ENCODE results near the gene CERK.

Gene CERK

GRCh38 chr22:46738647-46739093 lies 618 bp upstream of the CERK start:
- Histone ChIP-seq H3K4me3 (ENCODE audit: control insufficient read depth in 1 of 7, extremely low read depth in 1 of 7, insufficient read depth in 4 of 7, low read depth in 2 of 7, low read length in 6 of 7) (peak overlapping the region; percentile 35 to 90 (median 77)), H3K36me3 (ENCODE audit: control insufficient read depth in 4 of 4, insufficient read depth in 4 of 4, low read length in 3 of 4) (peaks cover 0 to 3% (median 0%) of the 10 kb centered on the region in 4 experiments), H3K27me3 (replicated peaks in 2 of 5; ENCODE audit: control insufficient read depth in 4 of 5, insufficient read depth in 5 of 5, low read length in 4 of 5) (no peaks in the 10 kb centered on the region), H3K27ac (ENCODE audit: insufficient read depth in 1 of 2, low read depth in 1 of 2, low read length in 2 of 2, poor library complexity in 1 of 2, severe bottlenecking in 2 of 2) (peak overlapping the region in 1 of 2 experiments; percentile 54), H3K9me3 (ENCODE audit: control extremely low read depth in 1 of 5, control insufficient read depth in 4 of 5, insufficient read depth in 2 of 5, low read depth in 1 of 5, low read length in 4 of 5) (peaks cover 0 to 2% (median 0%) of the 10 kb centered on the region in 5 experiments), H3K4me1 (ENCODE audit: control extremely low read depth in 1 of 4, control insufficient read depth in 4 of 4, insufficient read depth in 4 of 4, low read length in 3 of 4) (peaks cover 12 to 45% (median 41%) of the 10 kb centered on the region in 4 experiments)
- DNase-seq, result peak in 1 of 3 donors; percentile 40
- ChIA-PET CTCF (interaction anchor here (0.9 to 4.9 kb wide), 8 partner anchors 11 to 66 kb away, joined by 3 to 34 read pairs (median 6); no protein-coding TSS in a partner anchor), POLR2A (interaction anchor here (0.9 to 1.9 kb wide), 5 partner anchors 10 to 35 kb away, joined by 3 to 16 read pairs (median 9); partner anchors contain the start of gene TBC1D22A)
- 24% methylated on average over 18 of the region's 20 CpGs for WGBS (ENCODE audit: insufficient coverage)

DNA sequence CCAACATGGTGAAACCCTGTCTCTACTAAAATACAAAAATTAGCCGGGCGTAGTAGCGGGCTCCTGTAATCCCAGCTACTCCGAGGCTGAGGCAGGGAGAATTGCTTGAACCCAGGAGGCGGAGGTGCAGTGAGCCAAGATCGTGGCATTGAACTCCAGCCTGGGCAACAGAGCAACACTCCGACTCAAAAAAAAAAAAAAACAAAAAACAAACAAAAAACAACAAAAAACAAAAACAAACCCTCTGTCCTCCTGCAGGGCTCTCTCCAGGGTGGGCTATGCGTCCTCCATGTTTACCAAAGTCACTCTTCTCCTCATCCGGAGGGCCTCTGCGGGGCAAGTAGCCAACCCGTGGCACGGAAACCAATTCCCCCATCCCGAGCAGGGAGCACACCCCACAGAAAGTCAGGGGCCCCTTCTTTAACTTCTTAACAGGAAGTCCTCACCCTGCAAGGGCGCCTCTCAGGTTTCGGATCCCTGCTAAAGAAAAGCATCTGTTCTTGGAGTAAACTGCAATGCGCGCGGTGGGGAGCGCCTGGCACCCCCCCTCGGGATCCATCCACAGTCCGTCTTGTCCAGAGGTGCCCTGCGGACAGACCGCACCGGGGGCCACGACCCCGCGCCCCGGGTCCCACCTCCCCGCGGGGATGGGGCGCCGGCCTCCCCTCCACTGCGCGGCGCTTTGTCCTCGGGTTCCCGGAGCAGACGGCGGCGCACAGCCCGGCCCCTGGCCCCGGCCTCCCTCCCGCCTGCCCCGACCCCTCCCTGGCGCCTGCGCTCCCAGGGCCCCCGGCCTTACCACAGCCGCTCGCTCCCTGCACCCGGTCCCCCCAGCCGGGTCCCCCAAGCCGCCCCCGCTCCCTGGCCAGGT lies 712 bp downstream of the CERK start:
- no peaks in the 10 kb centered on the region for H3K27me3 ChIP-seq (replicated peaks in 2 of 5; ENCODE audit: control insufficient read depth in 4 of 5, insufficient read depth in 5 of 5, low read length in 4 of 5)
- H3K9me3 ChIP-seq (ENCODE audit: control extremely low read depth in 1 of 5, control insufficient read depth in 4 of 5, insufficient read depth in 2 of 5, low read depth in 1 of 5, low read length in 4 of 5), result no peaks in the 10 kb centered on the region
- peak overlapping the region; percentile 46 to 76 for H3K27ac ChIP-seq (ENCODE audit: insufficient read depth in 1 of 2, low read depth in 1 of 2, low read length in 2 of 2, poor library complexity in 1 of 2, severe bottlenecking in 2 of 2)
- CTCF ChIA-PET, result interaction anchor here (2.3 kb wide), 2 partner anchors 12 to 21 kb away, joined by 9 to 10 read pairs; no protein-coding TSS in a partner anchor
- DNase-seq, result peak; percentile 35 to 73 (median 59)
- peaks cover 12 to 46% (median 42%) of the 10 kb centered on the region in 4 experiments for H3K4me1 ChIP-seq (ENCODE audit: control extremely low read depth in 1 of 4, control insufficient read depth in 4 of 4, insufficient read depth in 4 of 4, low read length in 3 of 4)
- POLR2A ChIA-PET, result interaction anchor here (2.4 kb wide), 1 partner anchor 12 kb away, joined by 12 read pairs; no protein-coding TSS in a partner anchor
- H3K36me3 ChIP-seq (ENCODE audit: control insufficient read depth in 4 of 4, insufficient read depth in 4 of 4, low read length in 3 of 4), result peaks cover 0 to 3% (median 1%) of the 10 kb centered on the region in 4 experiments
- 4% methylated on average over 46 of the region's 53 CpGs for WGBS (ENCODE audit: insufficient coverage)
- H3K4me3 ChIP-seq (ENCODE audit: control insufficient read depth in 1 of 7, extremely low read depth in 1 of 7, insufficient read depth in 4 of 7, low read depth in 2 of 7, low read length in 6 of 7), result peak overlapping the region; percentile 68 to 91 (median 78)

- POLR2A ChIA-PET, result interaction anchor here (2.4 kb wide), 1 partner anchor 12 kb away, joined by 12 read pairs; no protein-coding TSS in a partner anchor
- Histone ChIP-seq H3K36me3 (ENCODE audit: control insufficient read depth in 4 of 4, insufficient read depth in 4 of 4, low read length in 3 of 4) (peaks cover 0 to 8% (median 5%) of the 10 kb centered on the region in 4 experiments), H3K27ac (ENCODE audit: insufficient read depth in 1 of 2, low read depth in 1 of 2, low read length in 2 of 2, poor library complexity in 1 of 2, severe bottlenecking in 2 of 2) (peak overlapping the region; percentile 46 to 76), H3K4me1 (ENCODE audit: control extremely low read depth in 1 of 4, control insufficient read depth in 4 of 4, insufficient read depth in 4 of 4, low read length in 3 of 4) (peaks cover 12 to 46% (median 42%) of the 10 kb centered on the region in 4 experiments), H3K4me3 (ENCODE audit: control insufficient read depth in 1 of 7, extremely low read depth in 1 of 7, insufficient read depth in 4 of 7, low read depth in 2 of 7, low read length in 6 of 7) (peak overlapping the region in 6 of 7 experiments; percentile 68 to 91 (median 82)), H3K27me3 (replicated peaks in 2 of 5; ENCODE audit: control insufficient read depth in 4 of 5, insufficient read depth in 5 of 5, low read length in 4 of 5) (no peaks in the 10 kb centered on the region), H3K9me3 (ENCODE audit: control extremely low read depth in 1 of 5, control insufficient read depth in 4 of 5, insufficient read depth in 2 of 5, low read depth in 1 of 5, low read length in 4 of 5) (no peaks in the 10 kb centered on the region)
- CTCF ChIA-PET, result interaction anchor here (2.3 kb wide), 2 partner anchors 13 to 22 kb away, joined by 9 to 10 read pairs; no protein-coding TSS in a partner anchor
- 63% methylated on average over 5 of the region's 8 CpGs for WGBS (ENCODE audit: insufficient coverage)
- no peak for DNase-seq
Measured at GRCh38 chr22:46736705-46737104, 1.3 kb downstream of the CERK start.

DNA sequence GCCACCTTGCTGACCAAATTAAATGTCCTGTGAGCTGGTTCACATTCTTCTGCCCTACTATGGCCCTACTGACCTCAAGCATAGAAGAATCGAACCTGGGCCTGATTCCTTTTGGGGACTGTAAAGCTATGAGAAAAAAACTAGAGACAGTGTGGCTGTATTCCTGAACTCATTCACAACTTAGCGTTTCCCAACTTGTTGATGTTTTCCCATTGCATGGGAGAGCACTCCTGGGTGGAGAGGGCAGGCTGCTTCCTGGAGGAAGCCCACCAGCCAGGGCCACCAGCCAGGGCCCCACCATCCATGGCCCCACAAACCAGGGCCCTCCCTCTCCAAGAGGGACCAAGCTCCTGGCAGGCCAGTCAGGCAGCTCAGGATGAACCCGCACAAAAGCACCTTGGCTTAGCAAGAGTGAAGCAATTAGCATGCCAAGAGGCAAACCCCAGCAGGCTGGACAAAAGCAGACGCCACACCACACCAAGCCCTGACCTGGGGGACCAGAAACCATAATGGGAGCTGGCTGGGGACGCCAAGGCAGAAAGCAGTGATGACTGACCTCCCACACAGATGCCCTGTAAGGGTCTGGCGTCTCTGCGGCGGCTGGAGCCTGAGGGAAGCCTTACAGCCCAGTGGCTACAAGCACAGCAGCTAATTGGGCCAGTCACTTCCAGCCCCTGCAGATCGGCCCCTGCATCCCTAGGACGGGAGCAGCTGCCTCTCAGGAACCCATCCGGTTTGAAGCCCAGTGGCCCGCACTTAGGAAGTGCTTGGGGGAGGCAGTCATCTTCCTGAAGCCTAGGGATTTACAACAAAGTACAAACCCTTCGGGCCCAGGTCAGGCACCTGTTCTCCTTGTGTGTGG lies 2.1 kb downstream of the CERK start:
- H3K27ac ChIP-seq (ENCODE audit: insufficient read depth in 1 of 2, low read depth in 1 of 2, low read length in 2 of 2, poor library complexity in 1 of 2, severe bottlenecking in 2 of 2), result peak overlapping the region; percentile 46 to 76

DNA sequence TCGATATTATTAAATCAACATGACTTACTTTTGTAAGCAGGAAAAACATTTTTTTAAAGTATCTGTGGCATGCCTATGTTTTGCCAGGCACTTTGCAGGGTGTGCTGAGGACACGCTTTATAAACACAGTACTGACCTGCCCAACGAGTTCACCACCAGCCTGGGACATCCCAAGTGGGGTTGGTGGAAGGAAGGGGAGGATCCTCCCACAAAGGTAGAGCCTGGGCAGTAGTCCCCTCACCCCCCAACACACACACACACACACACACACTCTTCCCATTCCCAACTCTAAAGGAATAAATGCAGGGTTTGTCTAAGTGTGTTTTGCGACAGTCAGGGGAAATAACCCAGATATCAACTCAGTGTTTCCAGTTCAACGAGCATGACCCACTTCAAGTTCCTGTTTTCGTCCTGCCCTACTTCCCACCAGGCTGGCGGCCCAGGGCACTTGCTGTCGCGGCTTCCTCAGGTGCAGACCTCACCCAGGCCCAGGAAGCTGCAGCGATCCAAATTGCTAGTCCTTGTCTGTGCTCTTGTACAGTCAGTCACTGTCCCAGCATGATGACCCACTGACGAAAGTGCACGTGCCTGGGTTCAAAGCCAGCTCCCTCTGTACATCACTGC lies 3.1 kb downstream of the CERK start:
- peak; percentile 51 to 85 (median 78) for DNase-seq
- CTCF ChIA-PET, result interaction anchor here (1.3 to 2.3 kb wide), 5 partner anchors 15 to 171 kb away, joined by 3 to 10 read pairs (median 5); partner anchors contain the start of gene TBC1D22A
- peaks cover 12 to 52% (median 43%) of the 10 kb centered on the region in 4 experiments for H3K4me1 ChIP-seq (ENCODE audit: control extremely low read depth in 1 of 4, control insufficient read depth in 4 of 4, insufficient read depth in 4 of 4, low read length in 3 of 4)
- peaks cover 0 to 16% (median 11%) of the 10 kb centered on the region in 4 experiments for H3K36me3 ChIP-seq (ENCODE audit: control insufficient read depth in 4 of 4, insufficient read depth in 4 of 4, low read length in 3 of 4)
- no peaks in the 10 kb centered on the region for H3K27me3 ChIP-seq (replicated peaks in 2 of 5; ENCODE audit: control insufficient read depth in 4 of 5, insufficient read depth in 5 of 5, low read length in 4 of 5)
- POLR2A ChIA-PET, result interaction anchor here (1.0 to 2.4 kb wide), 3 partner anchors 14 to 28 kb away, joined by 4 to 12 read pairs (median 6); partner anchors contain the start of gene TBC1D22A
- H3K27ac ChIP-seq (ENCODE audit: insufficient read depth in 1 of 2, low read depth in 1 of 2, low read length in 2 of 2, poor library complexity in 1 of 2, severe bottlenecking in 2 of 2), result peak overlapping the region; percentile 10 to 25
- no peaks in the 10 kb centered on the region for H3K9me3 ChIP-seq (ENCODE audit: control extremely low read depth in 1 of 5, control insufficient read depth in 4 of 5, insufficient read depth in 2 of 5, low read depth in 1 of 5, low read length in 4 of 5)
- peak overlapping the region in 6 of 7 experiments; percentile 1 to 90 (median 8) for H3K4me3 ChIP-seq (ENCODE audit: control insufficient read depth in 1 of 7, extremely low read depth in 1 of 7, insufficient read depth in 4 of 7, low read depth in 2 of 7, low read length in 6 of 7)
- 4% methylated on average over 9 of the region's 12 CpGs for WGBS (ENCODE audit: insufficient coverage)

More for the DNA sequence above, 2.1 kb downstream of the CERK start:
- no peaks in the 10 kb centered on the region for H3K27me3 ChIP-seq (replicated peaks in 2 of 5; ENCODE audit: control insufficient read depth in 4 of 5, insufficient read depth in 5 of 5, low read length in 4 of 5)
- H3K36me3 ChIP-seq (ENCODE audit: control insufficient read depth in 4 of 4, insufficient read depth in 4 of 4, low read length in 3 of 4), result peaks cover 0 to 15% (median 9%) of the 10 kb centered on the region in 4 experiments
- H3K4me3 ChIP-seq (ENCODE audit: control insufficient read depth in 1 of 7, extremely low read depth in 1 of 7, insufficient read depth in 4 of 7, low read depth in 2 of 7, low read length in 6 of 7), result peak overlapping the region in 6 of 7 experiments; percentile 68 to 91 (median 82)
- ChIA-PET POLR2A (interaction anchor here (1.4 to 2.4 kb wide), 2 partner anchors 13 to 18 kb away, joined by 6 to 12 read pairs; no protein-coding TSS in a partner anchor), CTCF (interaction anchor here (1.5 to 2.3 kb wide), 3 partner anchors 13 to 173 kb away, joined by 5 to 10 read pairs (median 9); no protein-coding TSS in a partner anchor)
- DNase-seq, result no peak
- H3K4me1 ChIP-seq (ENCODE audit: control extremely low read depth in 1 of 4, control insufficient read depth in 4 of 4, insufficient read depth in 4 of 4, low read length in 3 of 4), result peaks cover 12 to 50% (median 43%) of the 10 kb centered on the region in 4 experiments
- 53% methylated on average over 12 of the region's 13 CpGs for WGBS (ENCODE audit: insufficient coverage)
- H3K9me3 ChIP-seq (ENCODE audit: control extremely low read depth in 1 of 5, control insufficient read depth in 4 of 5, insufficient read depth in 2 of 5, low read depth in 1 of 5, low read length in 4 of 5), result no peaks in the 10 kb centered on the region
